GM21390 (cell line): ENCODE results near the gene APLN.

Source experiments
- ATAC-seq: cut with Tn5 transposase; IDR thresholded peaks from one replicate; pipeline ENCODE4 v1.9.1; 2021; ENCODE audit not compliant: unreplicated experiment

Gene APLN

DNA sequence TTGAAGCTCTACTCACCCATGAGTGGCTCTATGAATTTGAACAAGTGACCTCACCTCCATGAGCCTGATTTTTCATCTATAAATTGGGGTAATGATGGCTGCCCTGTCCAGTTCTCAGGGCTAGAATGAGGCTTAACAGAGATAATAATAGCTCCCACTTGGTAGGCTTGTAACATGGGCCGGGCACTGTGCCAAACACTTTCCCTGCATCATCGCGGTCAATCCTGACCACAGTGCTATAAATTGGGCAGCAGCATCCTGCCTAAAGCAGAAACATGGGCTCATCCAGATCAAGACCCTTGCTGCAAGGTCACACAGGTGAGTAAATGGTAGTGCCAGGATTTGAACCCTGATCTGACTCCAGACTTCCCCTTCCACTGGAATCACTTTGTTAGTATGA, 12.8 kb downstream of the APLN start:
- no peak for ATAC-seq

DNA sequence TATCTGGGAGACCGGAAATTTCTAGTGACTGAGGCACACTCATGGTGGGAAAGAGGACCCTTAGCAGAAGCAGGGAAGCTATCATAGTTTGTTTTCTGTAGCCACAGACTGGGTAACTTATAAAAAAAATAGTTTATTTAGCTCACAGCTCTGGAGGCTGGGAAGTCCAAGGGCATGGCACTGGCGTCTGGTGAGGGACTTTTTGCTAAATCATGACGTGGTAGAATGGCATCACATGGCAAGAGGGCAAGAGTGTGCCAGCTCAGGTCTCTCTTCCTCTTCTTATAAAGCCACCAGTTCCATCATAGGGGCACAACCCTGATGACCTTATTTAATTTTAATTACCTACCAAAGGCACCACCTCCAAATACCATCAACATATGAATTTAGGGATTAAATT, 13.3 kb downstream of the APLN start:
- ATAC-seq = no peak

DNA sequence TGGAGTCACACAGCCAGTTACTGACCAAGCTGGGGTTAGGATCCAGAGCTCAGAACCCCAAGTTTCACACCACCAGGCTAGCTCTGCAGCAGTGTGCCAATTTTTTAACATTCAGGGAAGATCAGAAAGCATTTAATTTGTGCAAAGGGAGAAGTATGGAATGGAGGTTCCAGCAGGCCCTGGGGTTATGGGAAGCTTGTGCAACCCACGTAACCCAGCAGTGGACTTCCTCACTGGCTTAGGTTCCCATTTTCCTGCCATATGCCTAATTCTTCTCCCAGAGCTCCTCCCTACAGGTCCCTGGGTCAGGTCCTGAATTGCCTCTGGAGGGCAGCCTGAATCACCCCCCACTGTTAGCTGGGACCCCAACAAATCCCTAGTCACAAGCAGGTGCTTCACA, 14.0 kb downstream of the APLN start:
- ATAC-seq = no peak

DNA sequence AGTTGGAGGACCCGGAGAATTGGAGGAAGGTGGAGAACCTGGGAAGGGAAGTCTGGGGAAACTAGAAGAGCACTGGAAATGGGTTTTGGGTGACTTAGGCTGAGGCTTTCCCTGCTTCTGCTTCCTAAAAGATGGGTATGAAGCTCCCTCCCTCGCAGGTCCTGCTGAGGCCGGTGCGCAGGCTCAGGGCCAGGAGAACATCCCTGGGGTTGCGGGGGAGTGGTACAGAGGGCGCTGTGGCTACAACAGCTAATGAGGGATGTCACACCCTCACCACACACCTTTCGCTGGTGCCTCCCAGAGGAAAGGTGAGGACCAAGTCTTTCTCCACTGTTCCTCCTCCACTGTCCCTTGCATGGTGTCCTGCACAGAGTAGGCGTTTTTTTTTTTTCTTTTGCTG, 15.8 kb downstream of the APLN start:
- no peak for ATAC-seq

DNA sequence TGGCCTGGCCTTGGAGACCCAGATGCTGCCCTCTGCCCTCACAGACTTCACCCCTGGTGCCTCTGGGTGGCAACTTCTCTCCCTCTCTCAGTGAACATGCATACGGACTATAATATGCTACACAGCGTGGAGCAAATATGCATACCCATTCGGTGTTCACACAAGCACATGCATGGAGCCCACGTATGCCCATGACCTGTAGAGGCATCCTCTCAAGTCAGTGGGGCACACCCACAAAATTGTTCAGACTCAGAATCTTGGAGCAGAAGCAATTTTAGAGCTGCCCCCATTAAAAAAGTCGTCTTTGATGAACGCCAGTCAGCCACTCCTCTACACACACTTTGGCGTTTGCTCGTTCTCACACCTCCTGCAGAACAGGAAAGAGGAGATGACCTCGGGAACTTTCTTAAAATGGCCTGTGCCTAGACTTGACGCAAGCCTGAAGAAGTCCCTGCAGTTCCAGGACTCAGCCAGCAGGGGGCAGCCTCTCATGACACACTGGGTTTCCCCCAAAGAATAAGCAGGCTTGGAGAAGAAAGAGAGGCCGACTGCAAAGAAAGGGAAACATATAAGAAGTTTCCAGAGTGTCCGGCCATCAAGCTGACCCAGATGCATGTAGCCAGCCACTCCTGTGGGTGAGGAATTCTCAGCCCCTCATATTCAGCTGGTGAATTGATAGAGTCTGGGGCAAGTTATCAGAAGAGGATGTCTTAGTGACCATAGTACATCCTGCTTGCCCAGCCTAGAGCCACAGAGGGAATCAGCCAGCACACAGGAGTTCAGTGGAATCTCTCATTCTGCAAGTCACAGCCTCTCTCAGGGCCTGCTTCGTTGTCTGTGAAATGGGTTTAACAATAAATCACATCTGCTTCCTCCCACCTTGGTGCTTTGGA, 17.3 kb downstream of the APLN start:
- ATAC-seq = peak; percentile 77

DNA sequence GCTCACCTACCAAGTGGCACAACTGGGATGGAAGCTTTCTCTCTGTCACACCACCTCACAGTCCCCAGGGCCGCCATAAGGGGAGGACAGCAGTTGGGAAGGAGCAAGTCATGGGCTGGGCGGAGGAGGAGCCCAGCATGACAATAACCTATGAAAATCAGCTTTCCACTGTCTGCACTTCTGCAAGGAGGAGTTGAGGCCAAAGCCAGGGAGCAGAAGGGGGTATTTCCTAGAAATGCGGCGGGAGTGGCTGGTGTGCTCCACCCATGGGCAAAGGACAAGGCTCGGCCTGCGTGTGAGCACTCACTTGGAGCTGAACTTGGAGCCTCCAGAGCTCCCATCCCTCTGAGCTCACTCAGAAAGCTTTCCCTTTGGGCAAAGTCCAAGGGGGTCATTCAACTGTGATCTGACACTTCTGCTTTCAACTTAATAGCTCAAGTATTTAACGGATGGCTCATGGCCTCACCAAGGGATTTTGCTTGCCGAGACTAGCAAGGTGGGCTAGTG, 18.5 kb downstream of the APLN start:
- ATAC-seq = no peak

DNA sequence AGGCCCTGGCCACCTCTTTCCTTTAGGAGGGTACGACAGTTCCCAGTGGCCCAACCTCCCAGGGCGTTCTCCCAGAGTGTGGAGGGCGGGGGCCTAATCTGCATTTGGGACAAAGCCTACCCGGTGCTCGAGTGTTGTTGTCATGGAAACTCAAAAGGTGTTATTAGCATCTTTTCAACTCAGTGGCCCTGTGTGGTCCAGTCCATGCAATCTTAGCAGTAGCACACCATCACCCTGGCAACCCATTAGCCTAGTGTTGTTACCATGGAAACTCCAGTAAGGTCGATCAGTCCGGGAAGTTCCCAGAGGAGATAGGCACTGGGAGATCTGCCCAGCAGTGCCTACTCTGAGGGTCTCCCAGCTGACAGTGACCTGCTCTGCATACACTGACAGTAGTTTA, 20.2 kb downstream of the APLN start:
- ATAC-seq = no peak

DNA sequence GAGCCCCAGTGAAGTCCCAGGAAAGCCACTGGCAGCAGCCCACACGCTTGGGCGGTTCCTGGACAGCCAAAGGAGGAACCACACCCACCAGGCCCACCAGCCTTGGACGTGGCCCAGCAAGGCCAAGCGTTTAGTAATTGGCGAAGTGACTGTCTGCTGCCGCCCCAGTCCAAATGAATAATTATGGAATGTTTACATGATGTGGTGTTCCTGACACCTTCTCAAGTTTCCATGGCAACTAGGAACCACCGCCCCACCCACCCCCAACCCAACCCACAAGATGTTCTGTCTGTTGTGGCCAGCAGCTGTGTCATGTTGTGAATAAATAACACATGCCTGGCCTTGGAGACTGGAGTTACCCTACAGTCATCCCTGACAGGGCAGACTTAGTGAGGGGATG, 22.3 kb downstream of the APLN start:
- no peak for ATAC-seq

DNA sequence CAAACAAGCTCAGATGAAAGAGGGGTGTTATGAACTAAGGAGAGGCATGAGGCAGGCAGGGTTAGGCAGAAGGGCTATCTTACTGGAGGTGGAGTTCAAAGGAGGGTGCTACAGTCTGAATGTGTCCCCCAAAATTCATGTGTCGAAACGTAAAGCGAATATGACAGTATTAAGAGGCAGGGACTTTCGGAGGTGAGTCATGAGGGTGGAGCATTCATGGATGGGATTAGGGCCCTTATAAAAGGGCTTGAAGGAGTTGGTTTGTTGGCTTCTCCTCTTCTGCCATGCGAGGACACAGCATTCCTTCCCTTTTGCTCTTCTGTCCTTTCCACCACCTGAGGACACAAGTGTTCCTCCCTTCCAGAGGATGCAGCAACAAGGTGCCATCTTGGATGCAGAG, 22.9 kb downstream of the APLN start:
- ATAC-seq = no peak

DNA sequence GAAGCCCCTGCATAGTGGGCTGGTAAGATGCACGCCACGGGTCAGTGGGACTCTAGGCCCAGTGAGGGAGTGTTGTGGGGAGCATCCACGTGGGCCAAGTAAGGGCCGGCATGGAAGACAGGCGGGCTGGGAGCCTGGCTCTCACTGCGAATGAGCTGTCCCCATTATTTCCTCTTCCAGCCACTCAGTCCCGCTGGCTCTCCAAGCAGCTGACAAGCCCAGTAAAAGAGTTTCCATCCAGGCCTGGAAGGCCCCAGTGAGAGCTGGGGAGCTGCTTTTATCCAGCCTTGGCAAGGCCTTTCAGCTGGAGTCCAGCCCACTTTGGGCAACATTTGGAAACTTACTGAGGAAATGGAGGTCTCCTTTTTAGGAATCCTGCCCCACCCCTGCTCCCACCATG, 24.9 kb downstream of the APLN start:
- ATAC-seq = no peak

DNA sequence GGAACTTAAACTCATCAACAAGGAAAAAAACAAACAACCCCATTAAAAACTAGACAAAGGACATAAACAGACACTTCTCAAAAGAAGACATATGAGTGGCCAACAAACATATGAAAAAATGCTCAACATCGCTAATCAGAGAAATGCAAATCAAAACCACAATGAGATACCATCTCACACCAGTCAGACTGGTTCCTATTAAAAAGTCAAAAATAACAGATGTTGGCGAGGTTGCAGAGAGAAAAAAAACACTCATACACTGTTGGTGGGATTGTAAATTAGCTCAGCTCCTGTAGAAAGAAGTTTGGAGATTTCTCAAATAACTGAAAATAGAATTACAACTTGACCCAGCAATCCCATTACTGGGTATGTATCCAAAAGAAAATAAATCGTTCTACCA, 28.7 kb downstream of the APLN start:
- no peak for ATAC-seq

DNA sequence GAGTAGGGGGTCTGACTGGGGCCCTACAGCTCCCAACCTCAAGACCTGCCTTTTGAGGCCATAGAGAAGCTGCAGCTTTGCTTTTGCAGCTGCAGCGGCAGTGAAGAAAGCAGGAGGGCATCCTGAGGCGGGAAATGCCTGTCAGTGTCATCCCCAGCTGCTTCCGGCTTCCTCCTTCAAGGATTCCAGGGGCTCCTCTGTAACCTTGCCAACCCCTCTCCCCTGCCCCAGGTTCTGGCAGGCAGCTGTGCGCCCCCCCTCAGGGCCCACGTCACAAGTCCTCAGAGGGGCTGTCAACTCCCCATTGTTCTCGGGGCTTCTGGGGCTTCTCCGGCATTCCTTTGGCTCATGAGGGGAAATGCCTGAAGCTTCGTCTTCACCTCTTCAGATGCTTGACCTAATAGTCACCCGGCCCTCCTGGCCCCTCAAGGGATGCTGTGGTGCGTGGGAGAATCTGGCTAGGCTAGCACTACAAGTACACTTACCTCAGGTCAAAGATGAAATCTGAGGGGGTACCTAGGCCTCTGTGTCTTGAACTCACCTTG, 31.9 kb downstream of the APLN start:
- ATAC-seq = no peak

DNA sequence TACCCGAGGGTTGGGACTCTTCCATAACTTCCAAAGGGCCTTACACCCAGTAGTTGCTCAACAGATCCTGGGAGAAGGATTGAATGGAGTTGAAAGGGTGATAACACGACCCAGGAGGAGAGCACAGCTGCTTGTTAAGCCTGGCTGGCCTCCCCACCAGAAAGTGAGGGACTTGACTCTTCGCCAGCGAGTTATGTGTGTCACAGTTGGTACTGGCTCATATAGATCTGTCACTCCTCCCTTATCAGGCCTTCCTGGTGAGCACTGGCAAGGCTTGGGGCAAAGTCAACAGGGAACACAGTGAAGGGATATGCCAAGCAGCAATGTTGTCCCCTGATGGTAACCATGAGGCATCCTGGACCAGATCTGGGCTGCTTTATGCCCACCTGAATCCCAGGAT, 35.8 kb downstream of the APLN start:
- no peak for ATAC-seq

DNA sequence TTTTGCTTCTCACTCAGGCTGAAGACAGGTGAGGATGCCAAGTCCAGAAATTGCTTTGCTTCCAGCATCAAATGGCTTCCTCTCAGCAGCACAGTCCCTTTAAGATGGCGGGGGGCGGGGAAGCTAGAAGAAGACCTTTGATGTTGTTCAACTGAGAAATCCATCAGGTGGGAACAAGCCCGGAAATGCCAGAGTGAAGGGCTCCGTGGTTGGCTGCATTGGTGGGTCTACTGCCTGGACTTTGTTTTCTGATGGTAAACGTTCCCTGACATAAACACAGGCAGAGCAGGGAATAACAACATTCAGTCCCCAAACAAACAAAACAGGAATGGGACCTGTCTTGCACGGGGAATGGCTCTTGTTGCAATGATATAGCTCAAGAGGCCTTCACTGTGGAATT, 37.3 kb downstream of the APLN start:
- ATAC-seq = no peak

DNA sequence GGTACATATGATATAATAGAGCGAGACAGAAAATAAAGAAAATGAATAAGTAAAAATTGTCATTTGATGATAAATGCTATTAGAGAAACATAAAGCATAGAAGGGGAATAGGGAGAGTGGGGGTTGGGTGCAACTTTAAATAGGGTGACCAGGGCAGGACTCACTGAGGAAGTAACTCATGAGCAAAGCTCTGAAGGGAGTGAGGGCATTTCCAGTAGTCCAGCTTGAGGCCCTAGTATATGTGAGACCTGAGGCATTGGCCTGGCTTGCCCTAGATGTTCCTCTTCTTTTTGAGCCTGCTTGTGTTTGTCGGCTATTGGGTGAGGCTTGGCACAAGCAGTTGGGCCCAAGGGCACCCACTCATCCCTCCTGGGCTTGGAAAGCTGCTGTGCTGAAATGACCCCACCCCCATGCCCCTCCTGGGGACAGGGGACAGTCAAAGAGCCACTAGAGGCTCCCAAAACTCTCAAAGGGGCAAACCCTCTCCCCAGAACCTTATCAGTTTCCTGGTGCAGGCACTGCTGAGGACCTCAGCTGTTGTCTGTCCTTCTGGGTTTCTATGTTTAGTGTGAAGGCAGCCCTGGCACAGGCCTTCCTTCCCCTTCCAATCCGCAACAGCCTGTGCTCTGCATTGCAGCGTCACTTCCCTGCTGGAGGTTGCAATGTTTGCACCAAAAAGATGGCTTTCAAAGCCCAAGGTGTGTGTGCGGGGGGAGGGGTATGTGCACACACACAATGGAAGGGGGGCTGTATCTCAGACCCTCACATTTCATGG, 40.1 kb downstream of the APLN start:
- ATAC-seq = no peak

DNA sequence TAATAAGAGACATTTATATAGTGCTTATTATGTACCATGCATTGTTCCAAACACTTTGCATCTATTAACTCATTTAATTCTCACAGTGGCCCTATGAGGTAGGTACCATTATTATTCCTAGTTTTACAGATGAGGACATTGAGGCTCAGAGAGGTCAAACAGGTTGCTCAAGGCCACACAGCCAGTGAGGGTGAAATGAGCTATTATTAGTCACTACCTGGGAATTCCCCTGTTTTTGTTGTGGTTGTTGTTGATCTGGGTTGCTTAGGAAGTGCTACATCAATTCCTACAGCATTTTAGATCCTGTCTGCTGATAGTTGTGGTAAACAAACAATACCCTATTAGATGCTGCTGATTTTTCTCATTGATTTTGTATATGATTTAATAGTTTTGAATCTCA, 41.2 kb downstream of the APLN start:
- no peak for ATAC-seq

DNA sequence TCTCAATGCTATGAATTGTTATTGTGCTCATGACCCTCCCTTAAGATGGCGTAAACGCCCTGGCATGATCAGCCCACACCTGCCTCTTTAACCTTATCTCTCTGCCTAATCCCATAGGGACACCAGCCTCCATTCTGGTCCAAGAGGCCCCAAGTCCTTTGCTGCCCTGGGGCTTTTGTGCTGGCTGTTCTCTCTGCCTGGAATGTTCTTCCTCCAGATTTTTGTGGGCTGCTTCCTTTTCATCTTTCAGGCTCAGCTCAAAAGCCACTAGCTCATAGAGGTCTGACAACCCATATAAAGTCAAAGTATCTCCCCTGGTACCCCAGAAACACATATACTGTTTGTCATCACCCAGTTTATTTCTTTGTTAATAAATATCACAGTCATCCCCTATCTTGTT, 42.4 kb downstream of the APLN start:
- no peak for ATAC-seq

DNA sequence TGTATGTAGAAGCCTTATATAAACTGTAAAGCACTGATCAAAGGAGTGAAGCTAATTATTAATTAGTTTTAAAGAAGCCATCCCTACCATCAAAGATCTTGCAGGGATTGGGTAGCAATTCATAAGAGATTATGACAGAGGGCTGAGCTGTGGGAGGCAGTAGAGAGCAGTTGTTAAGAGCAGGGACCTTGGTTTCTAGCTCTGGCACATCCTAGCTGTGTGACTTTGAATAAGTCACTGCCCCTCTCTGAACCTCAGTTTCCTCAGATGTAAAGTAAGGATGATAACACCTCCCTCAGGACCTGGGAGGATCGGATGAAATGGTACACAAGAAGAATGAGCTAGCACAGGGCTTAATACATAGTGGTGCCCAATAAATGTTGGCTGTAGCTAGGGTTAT, 45.4 kb downstream of the APLN start:
- ATAC-seq = no peak

DNA sequence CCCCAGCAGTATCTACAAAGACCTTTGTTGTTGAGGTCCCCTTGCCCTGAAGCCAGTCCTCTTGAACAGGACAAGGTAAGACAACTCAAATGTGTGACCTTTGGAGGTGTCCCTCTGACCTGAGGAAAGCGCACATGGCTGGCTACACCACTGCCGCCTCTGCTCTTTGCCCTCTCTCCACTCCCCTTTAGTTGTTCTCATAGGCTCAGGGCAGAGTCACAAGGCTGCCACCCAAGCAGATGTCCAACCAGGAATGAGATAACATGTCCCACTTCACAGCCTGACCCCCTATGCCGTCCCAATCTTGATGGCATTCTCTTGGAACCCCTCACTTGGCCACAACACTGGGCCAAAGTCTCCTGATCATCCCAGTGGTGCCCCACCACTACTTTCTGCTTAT, 46.3 kb downstream of the APLN start:
- ATAC-seq = no peak

DNA sequence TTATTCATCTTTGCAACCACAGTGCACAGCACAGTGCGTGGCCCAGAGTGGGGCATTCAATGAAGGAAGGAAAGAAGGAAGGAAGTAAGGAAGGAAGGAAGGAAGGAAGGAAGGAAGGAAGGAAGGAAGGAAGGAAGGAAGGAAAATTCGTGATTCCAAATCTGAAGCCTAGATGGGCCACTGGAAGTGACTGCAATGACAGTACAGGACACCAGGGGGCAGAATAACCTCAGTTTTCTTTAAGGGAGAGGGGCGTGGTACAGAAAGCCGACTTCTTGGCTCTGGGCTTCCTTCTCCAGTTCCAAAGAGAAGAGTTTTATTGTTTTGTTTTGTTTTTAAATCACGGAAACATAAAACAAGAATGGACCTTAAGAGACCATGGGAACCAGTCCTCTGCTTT, 47.8 kb downstream of the APLN start:
- no peak for ATAC-seq

DNA sequence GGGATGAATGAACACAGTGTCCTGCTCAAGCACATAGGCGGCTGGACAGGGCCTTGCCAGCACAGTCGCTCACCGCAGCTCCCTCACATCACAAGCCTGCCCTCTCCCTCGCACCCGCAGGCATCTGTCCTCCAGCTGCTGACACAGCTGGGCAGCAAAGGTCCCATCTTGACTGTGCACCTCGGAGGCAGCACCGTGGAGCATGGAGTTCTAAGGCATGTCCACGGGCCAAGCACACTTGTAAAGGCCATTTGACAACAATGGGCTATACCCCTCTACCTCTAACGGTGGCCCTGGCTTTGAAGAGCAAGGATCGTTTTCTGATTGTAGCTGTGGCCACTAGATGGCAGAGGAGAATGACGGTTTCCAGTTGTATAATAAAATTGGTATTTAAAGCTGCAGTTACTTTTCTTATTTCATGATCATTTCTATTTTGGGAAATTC, 53.8 kb downstream of the APLN start:
- no peak for ATAC-seq

DNA sequence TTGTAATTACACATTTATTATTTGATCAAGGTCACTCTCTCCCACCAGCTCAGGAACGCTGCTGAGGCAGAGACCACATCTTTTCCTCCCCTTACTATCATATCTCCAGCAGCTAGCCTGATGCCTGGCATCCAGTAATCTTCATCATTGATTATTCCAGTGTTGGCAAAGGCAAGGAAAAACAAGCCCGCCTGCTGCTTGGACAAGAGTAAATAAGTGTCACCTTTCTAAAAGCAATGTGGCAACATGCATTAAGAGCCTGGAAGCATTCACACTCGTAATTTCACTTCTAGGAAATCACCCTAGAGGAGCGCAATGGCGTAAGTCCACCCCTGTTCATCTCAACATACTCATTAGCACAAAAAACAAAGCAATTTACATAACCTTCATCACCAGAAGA, 54.8 kb downstream of the APLN start:
- ATAC-seq = no peak
